Panc1 (cell line): ENCODE data around the gene PEAR1. TPM values are rescaled to one million over a fixed set of nuclear protein-coding genes. Genes with fewer than 3 reads are reported as not detected.

Experiments used
- ATAC-seq: fragments of 200-7000 bp; cut with Tn5 transposase; 2 replicates; pipeline ENCODE4 v1.9.1; 2020; ENCODE audit warnings: mild to moderate bottlenecking, moderate library complexity
- BruUV-seq: library from RNA; stranded (reverse); fragments of 400-500 nt; replicated peaks from 2 replicates; lab custom pipeline; 2021; lab: Mats Ljungman, UMichigan
- CTCF ChIA-PET: fragments of 300-600 bp; sonication (Branson Sonifier 250); formaldehyde crosslinking; loops from one replicate; lab custom pipeline; 2022; ENCODE audit warnings: antibody characterized with exemption; lab: Charles Lee
- POLR2A ChIA-PET: fragments of 300-600 bp; sonication (Branson Sonifier 250); formaldehyde crosslinking; loops from one replicate; lab custom pipeline; 2022; ENCODE audit warnings: antibody characterized with exemption; lab: Charles Lee
- DNase-seq: peaks from one replicate; pipeline ENCODE4 v3.0.0-alpha.2; 2010; ENCODE audit warnings: low read depth, low spot score
- H3K27ac ChIP-seq: 2 replicates; pipeline ENCODE4 v1.5.1; 2011; ENCODE audit warnings: mild to moderate bottlenecking, low read length, inconsistent platforms
- H3K27me3 ChIP-seq: fragments of 200-500 bp; sonication (Bioruptor generic); 2 replicates; pipeline ENCODE4 v1.6.0; 2014; ENCODE audit warnings: low read length, inconsistent platforms; ENCODE audit not compliant: control insufficient read depth, insufficient read depth
- H3K36me3 ChIP-seq: fragments of 200-500 bp; sonication (Bioruptor generic); 2 replicates; pipeline ENCODE4 v1.5.1; 2014; ENCODE audit warnings: inconsistent platforms, mild to moderate bottlenecking, low read length, moderate library complexity; ENCODE audit not compliant: control insufficient read depth, insufficient read depth
- H3K4me1 ChIP-seq: 2 replicates; pipeline ENCODE4 v1.5.1; 2011; ENCODE audit warnings: inconsistent platforms, mild to moderate bottlenecking, low read length, moderate library complexity; ENCODE audit not compliant: control insufficient read depth, insufficient read depth
- H3K4me3 ChIP-seq, 2 experiments: 2 replicates each; pipeline ENCODE4 v1.5.1; 2011 to 2012; ENCODE audit warnings: low read depth in 2 of 2, low read length in 2 of 2, mild to moderate bottlenecking in 2 of 2, inconsistent platforms in 1 of 2, moderate library complexity in 1 of 2
- H3K9me3 ChIP-seq: fragments of 200-500 bp; sonication (Bioruptor generic); 2 replicates; pipeline ENCODE4 v1.5.1; 2014; ENCODE audit warnings: low read depth, mild to moderate bottlenecking, inconsistent platforms, low read length, moderate library complexity; ENCODE audit not compliant: control insufficient read depth, insufficient read depth
- CTCF ChIP-seq: fragments of 450-650 bp; IDR thresholded peaks from 2 replicates; pipeline ENCODE4 v1.5.1; 2017; ENCODE audit warnings: mild to moderate bottlenecking
- POLR2AphosphoS5 ChIP-seq: IDR thresholded peaks from 2 replicates; pipeline ENCODE4 v1.6.1; 2012; ENCODE audit warnings: mild to moderate bottlenecking, low read depth, low read length, moderate library complexity
- REST ChIP-seq, 2 experiments: IDR thresholded peaks; 2 replicates each; pipeline ENCODE4 v1.6.1; 2011 to 2012; ENCODE audit warnings: low read depth in 2 of 2, control low read depth in 1 of 2, low read length in 1 of 2, mild to moderate bottlenecking in 1 of 2, moderate library complexity in 1 of 2; ENCODE audit not compliant: insufficient read depth in 1 of 2
- SIN3A ChIP-seq: IDR thresholded peaks from 2 replicates; pipeline ENCODE4 v1.6.1; 2012; ENCODE audit warnings: low read depth, mild to moderate bottlenecking, low read length, moderate library complexity, borderline replicate concordance; ENCODE audit not compliant: insufficient read depth
- TCF7L2 ChIP-seq: IDR thresholded peaks from 2 replicates; pipeline ENCODE4 v1.6.1; 2011; ENCODE audit warnings: mild to moderate bottlenecking, low read depth, low read length, inconsistent platforms
- in situ Hi-C: cut with HindIII; loops from 2 replicates; pipeline ENCODE4 v1.10.0; 2016; ENCODE audit warnings: low sequenced_read_pairs, low pct_unique_long_range_greater_than_20kb
- intact Hi-C: fragments of 100-400 bp; cut with micrococcal nuclease; formaldehyde crosslinking; loops from one replicate; pipeline ENCODE4 v1.10.0; 2022; ENCODE audit not compliant: unreplicated experiment
- total RNA-seq: library from RNA; stranded (reverse); gene quantifications from one replicate; pipeline ENCODE4 v1.2.1, GENCODE V29; 2021; ENCODE audit not compliant: unreplicated experiment

The PEAR1 gene
- total RNA-seq, 1 experiment from 2014 or later: 16.1 TPM

GRCh38 chr1:156882543-156882942 lies 11.0 kb upstream of the PEAR1 start:
- intact Hi-C loops (no loop called here), in situ Hi-C loops (no loop called here)
- Histone ChIP-seq H3K4me1 (no peaks in the 10 kb centered on the region; the same call in 1 of the 2 replicates), H3K27ac (no peak overlapping the region), H3K36me3 (no peaks in the 10 kb centered on the region), H3K27me3 (no peaks in the 10 kb centered on the region), H3K9me3 (no peaks in the 10 kb centered on the region), H3K4me3 (no peak overlapping the region)
- ChIA-PET CTCF (no interaction called here), POLR2A (no interaction called here)
- DNase-seq (no peak), ATAC-seq (no peak)
- TF ChIP-seq SIN3A (no peak), TCF7L2 (no peak), CTCF (no peak), POLR2AphosphoS5 (no peak), REST (IDR thresholded peaks at IDR 0.05; ENCODE audit: insufficient read depth in 1 of 2, low read depth in 2 of 2, low read length in 1 of 2) (no peak)
- BruUV-seq: no TSS peak

GRCh38 chr1:156883919-156884318 lies 9.6 kb upstream of the PEAR1 start:
- Histone ChIP-seq H3K4me1 (no peaks in the 10 kb centered on the region; the same call in 1 of the 2 replicates), H3K27ac (no peak overlapping the region), H3K27me3 (no peaks in the 10 kb centered on the region), H3K36me3 (no peaks in the 10 kb centered on the region), H3K4me3 (no peak overlapping the region), H3K9me3 (no peaks in the 10 kb centered on the region)
- TF ChIP-seq SIN3A (no peak), TCF7L2 (no peak), POLR2AphosphoS5 (no peak), REST (IDR thresholded peaks at IDR 0.05; ENCODE audit: insufficient read depth in 1 of 2, low read depth in 2 of 2, low read length in 1 of 2) (no peak), CTCF (no peak)
- intact Hi-C loops: no loop called here
- DNase-seq (no peak), ATAC-seq (no peak)
- ChIA-PET CTCF (interaction anchor here (0.6 to 0.7 kb wide), 2 partner anchors 9 to 44 kb away, joined by 3 read pairs; no protein-coding TSS in a partner anchor), POLR2A (interaction anchor here (0.6 to 1.4 kb wide), 2 partner anchors 155 to 1134 kb away, joined by 3 read pairs; partner anchors contain the start of gene ISG20L2)
- in situ Hi-C loops: no loop called here
- BruUV-seq: no TSS peak
